Prostate gland (tissue), 2 donors: ENCODE data around the gene SDC3. TPM values are rescaled to one million over a fixed set of nuclear protein-coding genes. Genes with fewer than 3 reads are reported as not detected.

Source experiments
- DNase-seq: peaks from one replicate; pipeline ENCODE4 v3.0.0-alpha.2; 2019; ENCODE audit warnings: low spot score
- H3K27ac ChIP-seq, 2 donors: fragments of 200-600 bp; sonication (generic); 2 replicates each; pipeline ENCODE4 v1.5.1; 2017 to 2019
- H3K27me3 ChIP-seq: fragments of 200-600 bp; sonication (generic); replicated peaks from 2 replicates; pipeline ENCODE4 v1.5.1; 2019; ENCODE audit not compliant: insufficient read depth
- H3K36me3 ChIP-seq, 2 donors: fragments of 200-600 bp; sonication (generic); 1 replicate in 1 of 2; 2 replicates in 1 of 2; pipeline versions ENCODE4 v1.5.1 to v1.8.1; 2017 to 2019
- H3K4me1 ChIP-seq: fragments of 200-600 bp; sonication (generic); replicated peaks from 2 replicates; pipeline ENCODE4 v1.5.1; 2019
- H3K4me3 ChIP-seq, 2 donors: fragments of 200-600 bp; sonication (generic); 2 replicates each; pipeline ENCODE4 v1.5.1; 2017 to 2019
- H3K9me3 ChIP-seq: fragments of 200-600 bp; sonication (generic); 2 replicates; pipeline ENCODE4 v1.5.1; 2017
- CTCF ChIP-seq, 4 experiments: fragments of 200-600 bp in 2 of 4; fragments of 450-650 bp in 2 of 4; sonication (generic) in 2 of 4; IDR thresholded peaks; 1 replicate in 3 of 4; 2 replicates in 1 of 4; pipeline ENCODE4 v1.5.1; 2016 to 2019; ENCODE audit warnings: antibody characterized with exemption in 4 of 4, mild to moderate bottlenecking in 2 of 4, moderate library complexity in 2 of 4
- POLR2A ChIP-seq: fragments of 450-650 bp; IDR thresholded peaks from one replicate; pipeline ENCODE4 v1.6.1; 2016; ENCODE audit warnings: antibody characterized with exemption, mild to moderate bottlenecking
- POLR2AphosphoS5 ChIP-seq: sonication (generic); formaldehyde crosslinking; IDR thresholded peaks from one replicate; pipeline ENCODE4 v1.6.1; 2017; ENCODE audit warnings: antibody characterized with exemption
- WGBS: methylation state at CpG from one replicate; pipeline ENCODE4 v1.1.5; 2018; 5-methylcytosine and 5-hydroxymethylcytosine counted together
- intact Hi-C: fragments of 100-400 bp; cut with DNase I; formaldehyde crosslinking; loops from one replicate; pipeline ENCODE4 v1.14.2; 2022
- total RNA-seq, 2 donors: library from RNA; depleted of rRNA; stranded (reverse); fragments of >200 nt; gene quantifications; one replicate each; pipeline ENCODE4 v1.1.0, GENCODE V29; 2016

SDC3 gene
- total RNA-seq, 2 donors from 2014 or later = 25.5 to 39.6 TPM

GRCh38 chr1:30872948-30873263 is 35.7 kb downstream of the SDC3 start:
- Histone ChIP-seq H3K9me3 (no peaks in the 10 kb centered on the region), H3K27ac (no peak overlapping the region), H3K4me3 (no peak overlapping the region), H3K4me1 (peaks cover 3% of the 10 kb centered on the region), H3K36me3 (no peaks in the 10 kb centered on the region), H3K27me3 (no peaks in the 10 kb centered on the region)
- no peak for TF ChIP-seq POLR2A
- TF ChIP-seq CTCF (IDR thresholded peaks at IDR 0.05) = no peak
- no peak for TF ChIP-seq POLR2AphosphoS5
- intact Hi-C loops = no loop called here
- DNase-seq = no peak
- 93% methylated on average over 4 of the region's 4 CpGs for WGBS

- intact Hi-C loops = no loop called here
- no peak overlapping the region for H3K4me3 ChIP-seq
- H3K9me3 ChIP-seq = no peaks in the 10 kb centered on the region
- H3K36me3 ChIP-seq = no peaks in the 10 kb centered on the region
- 86% methylated on average over 9 of the region's 9 CpGs for WGBS
- H3K4me1 ChIP-seq = peaks cover 2% of the 10 kb centered on the region
- H3K27ac ChIP-seq = no peak overlapping the region
- no peaks in the 10 kb centered on the region for H3K27me3 ChIP-seq
- TF ChIP-seq CTCF (IDR thresholded peaks at IDR 0.05) (no peak), POLR2A (no peak), POLR2AphosphoS5 (no peak)
- DNase-seq = no peak
Measured at GRCh38 chr1:30872033-30872947, 36.3 kb downstream of the SDC3 start.

- Histone ChIP-seq H3K4me3 (no peak overlapping the region), H3K4me1 (no peaks in the 10 kb centered on the region), H3K36me3 (no peaks in the 10 kb centered on the region), H3K9me3 (no peaks in the 10 kb centered on the region), H3K27me3 (no peaks in the 10 kb centered on the region), H3K27ac (no peak overlapping the region)
- DNase-seq = no peak
- TF ChIP-seq CTCF (IDR thresholded peaks at IDR 0.05) (no peak), POLR2A (no peak), POLR2AphosphoS5 (no peak)
- WGBS = 94% methylated on average over 6 of the region's 6 CpGs
- intact Hi-C loops = no loop called here
Measured at GRCh38 chr1:30871276-30871871, 37.2 kb downstream of the SDC3 start.

- no peaks in the 10 kb centered on the region for H3K36me3 ChIP-seq
- H3K9me3 ChIP-seq = no peaks in the 10 kb centered on the region
- no peak overlapping the region for H3K27ac ChIP-seq
- no peak for TF ChIP-seq POLR2A
- no peak for TF ChIP-seq CTCF (IDR thresholded peaks at IDR 0.05)
- TF ChIP-seq POLR2AphosphoS5 = no peak
- H3K4me1 ChIP-seq = no peaks in the 10 kb centered on the region
- 100% methylated on average over 4 of the region's 4 CpGs for WGBS
- no peaks in the 10 kb centered on the region for H3K27me3 ChIP-seq
- intact Hi-C loops = no loop called here
- H3K4me3 ChIP-seq = no peak overlapping the region
- DNase-seq = no peak
Measured at GRCh38 chr1:30870656-30871055, 37.9 kb downstream of the SDC3 start.

GRCh38 chr1:30870035-30870434 is 38.5 kb downstream of the SDC3 start:
- WGBS = 56% methylated on average over 3 of the region's 3 CpGs
- H3K4me3 ChIP-seq = no peak overlapping the region
- DNase-seq = no peak
- no peak overlapping the region for H3K27ac ChIP-seq
- H3K27me3 ChIP-seq = no peaks in the 10 kb centered on the region
- no peaks in the 10 kb centered on the region for H3K4me1 ChIP-seq
- intact Hi-C loops = no loop called here
- H3K36me3 ChIP-seq = no peaks in the 10 kb centered on the region
- no peaks in the 10 kb centered on the region for H3K9me3 ChIP-seq
- TF ChIP-seq CTCF (IDR thresholded peaks at IDR 0.05) (no peak), POLR2A (no peak), POLR2AphosphoS5 (no peak)
